ENCODE measurements around the gene AGO3.

DNA sequence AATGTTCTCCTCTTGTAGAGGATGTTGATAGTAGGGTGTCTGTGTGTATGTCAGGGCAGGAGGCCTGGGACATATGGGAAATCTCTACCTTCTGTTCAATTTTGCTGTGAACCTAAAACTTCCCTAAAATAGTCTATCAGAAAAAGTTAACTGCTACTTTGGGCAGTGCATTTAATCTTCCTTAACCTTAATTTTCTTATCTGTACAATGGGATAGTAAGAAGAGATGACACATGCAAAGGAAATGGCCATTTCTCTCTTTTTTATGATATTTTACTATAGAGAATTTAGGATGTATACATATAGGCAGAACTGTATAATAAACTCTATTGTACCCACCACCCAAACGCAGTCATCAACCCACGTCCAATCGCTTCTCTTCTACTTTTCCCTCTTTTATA is 8.6 kb downstream of the AGO3 start:
- TF ChIP-seq, protein P1, sequence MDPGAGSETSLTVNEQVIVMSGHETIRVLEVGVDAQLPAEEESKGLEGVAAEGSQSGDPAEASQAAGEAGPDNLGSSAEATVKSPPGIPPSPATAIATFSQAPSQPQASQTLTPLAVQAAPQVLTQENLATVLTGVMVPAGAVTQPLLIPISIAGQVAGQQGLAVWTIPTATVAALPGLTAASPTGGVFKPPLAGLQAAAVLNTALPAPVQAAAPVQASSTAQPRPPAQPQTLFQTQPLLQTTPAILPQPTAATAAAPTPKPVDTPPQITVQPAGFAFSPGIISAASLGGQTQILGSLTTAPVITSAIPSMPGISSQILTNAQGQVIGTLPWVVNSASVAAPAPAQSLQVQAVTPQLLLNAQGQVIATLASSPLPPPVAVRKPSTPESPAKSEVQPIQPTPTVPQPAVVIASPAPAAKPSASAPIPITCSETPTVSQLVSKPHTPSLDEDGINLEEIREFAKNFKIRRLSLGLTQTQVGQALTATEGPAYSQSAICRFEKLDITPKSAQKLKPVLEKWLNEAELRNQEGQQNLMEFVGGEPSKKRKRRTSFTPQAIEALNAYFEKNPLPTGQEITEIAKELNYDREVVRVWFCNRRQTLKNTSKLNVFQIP (CRISPR knock-in tag; IDR thresholded peaks at IDR 0.05; ENCODE audit: borderline replicate concordance, low read depth): no peak
- TF ChIP-seq ZNF8 (CRISPR knock-in tag; IDR thresholded peaks at IDR 0.05) (no peak), OSR1 (CRISPR knock-in tag; IDR thresholded peaks at IDR 0.05) (no peak), ISL1 (CRISPR knock-in tag; IDR thresholded peaks at IDR 0.05) (no peak), TCF4 (CRISPR knock-in tag; IDR thresholded peaks at IDR 0.05; ENCODE audit: borderline replicate concordance) (no peak)
- TF ChIP-seq, protein P2, sequence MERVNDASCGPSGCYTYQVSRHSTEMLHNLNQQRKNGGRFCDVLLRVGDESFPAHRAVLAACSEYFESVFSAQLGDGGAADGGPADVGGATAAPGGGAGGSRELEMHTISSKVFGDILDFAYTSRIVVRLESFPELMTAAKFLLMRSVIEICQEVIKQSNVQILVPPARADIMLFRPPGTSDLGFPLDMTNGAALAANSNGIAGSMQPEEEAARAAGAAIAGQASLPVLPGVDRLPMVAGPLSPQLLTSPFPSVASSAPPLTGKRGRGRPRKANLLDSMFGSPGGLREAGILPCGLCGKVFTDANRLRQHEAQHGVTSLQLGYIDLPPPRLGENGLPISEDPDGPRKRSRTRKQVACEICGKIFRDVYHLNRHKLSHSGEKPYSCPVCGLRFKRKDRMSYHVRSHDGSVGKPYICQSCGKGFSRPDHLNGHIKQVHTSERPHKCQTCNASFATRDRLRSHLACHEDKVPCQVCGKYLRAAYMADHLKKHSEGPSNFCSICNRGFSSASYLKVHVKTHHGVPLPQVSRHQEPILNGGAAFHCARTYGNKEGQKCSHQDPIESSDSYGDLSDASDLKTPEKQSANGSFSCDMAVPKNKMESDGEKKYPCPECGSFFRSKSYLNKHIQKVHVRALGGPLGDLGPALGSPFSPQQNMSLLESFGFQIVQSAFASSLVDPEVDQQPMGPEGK (CRISPR knock-in tag; IDR thresholded peaks at IDR 0.05; ENCODE audit: borderline replicate concordance): no peak

Measured in SK-N-SH treated with all-trans-retinoic acid at 6 μM for 48 hours (cell line).